HFFc6 (cell line): ENCODE results near the gene HUNK. TPM values are rescaled to one million over a fixed set of nuclear protein-coding genes. Genes with fewer than 3 reads are reported as not detected.

Source experiments
- DNase-seq: peaks from one replicate; pipeline ENCODE4 v3.0.0-alpha.2; 2018
- H3K27ac Mint-ChIP-seq: 2 replicates; pipeline ENCODE4 v1.8.0; 2020; ENCODE audit warnings: mild to moderate bottlenecking, mixed read lengths
- H3K27me3 Mint-ChIP-seq: 2 replicates; pipeline ENCODE4 v1.8.0; 2021; ENCODE audit warnings: mild to moderate bottlenecking, moderate library complexity, mixed read lengths; ENCODE audit not compliant: insufficient read depth
- H3K36me3 Mint-ChIP-seq: 2 replicates; pipeline ENCODE4 v1.8.0; 2021; ENCODE audit warnings: low read depth, mixed read lengths
- H3K4me1 Mint-ChIP-seq: 2 replicates; pipeline ENCODE4 v1.8.0; 2020; ENCODE audit warnings: low read depth, mixed read lengths
- H3K4me3 Mint-ChIP-seq: 2 replicates; pipeline ENCODE4 v1.8.0; 2020; ENCODE audit warnings: mild to moderate bottlenecking, moderate library complexity, mixed read lengths
- H3K9me3 Mint-ChIP-seq: 2 replicates; pipeline ENCODE4 v1.8.0; 2020; ENCODE audit warnings: mild to moderate bottlenecking, mixed read lengths
- total RNA-seq, 6 experiments: library from RNA; stranded (reverse); fragmentation: NEBNext Ultra II Directional; extraction: Animal tissue kit (Norgen Biotek cat#: 25700); gene quantifications; 2 replicates in 1 of 6; 3 replicates in 5 of 6; pipeline ENCODE4 v1.2.3, GENCODE V29; 2021
- TF ChIP-seq, protein P1 (sequence below): fragments of 200-600 bp; sonication (generic); IDR thresholded peaks from 2 replicates; pipeline ENCODE4 v1.5.0; 2021; ENCODE audit warnings: antibody characterized with exemption, mild to moderate bottlenecking

HUNK gene
- total RNA-seq, 6 experiments from 2014 or later, result not detected

DNA sequence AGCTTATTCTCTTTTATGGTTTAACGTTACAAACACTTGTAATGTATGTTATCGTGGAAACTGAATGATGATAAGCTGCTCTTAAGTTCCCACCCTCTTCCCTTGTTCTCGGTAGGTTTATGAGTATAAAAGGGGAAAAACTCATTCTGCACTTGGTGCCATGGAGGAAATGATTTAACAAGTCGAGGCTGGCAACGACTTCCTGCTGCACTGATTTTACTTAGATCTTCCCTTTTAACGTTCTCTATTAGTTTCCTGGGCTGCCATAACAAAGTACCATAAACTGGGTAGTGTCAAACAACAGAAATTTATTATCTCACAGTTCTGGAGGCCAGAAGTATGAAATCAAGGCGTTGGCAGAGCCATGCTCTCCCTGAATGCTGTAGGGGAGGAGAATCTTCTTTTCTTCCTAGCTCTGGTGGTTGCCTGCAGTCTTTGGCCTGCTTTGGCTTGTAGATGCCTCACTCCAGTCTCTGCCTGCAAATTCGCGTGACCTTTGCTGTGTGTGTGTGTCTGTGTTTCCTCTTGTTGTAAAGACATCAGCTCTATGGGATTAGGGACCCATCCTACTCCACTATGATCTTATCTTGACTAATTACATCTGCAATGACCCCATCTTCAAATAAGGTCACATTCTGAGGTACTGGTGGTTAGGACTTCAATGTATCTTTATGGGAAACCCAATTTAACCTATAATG lies 26.3 kb downstream of the HUNK start:
- peaks cover 56% of the 10 kb centered on the region for H3K9me3 Mint-ChIP-seq
- H3K27ac Mint-ChIP-seq, result no peak overlapping the region
- no peaks in the 10 kb centered on the region for H3K4me1 Mint-ChIP-seq
- TF ChIP-seq, protein P1, sequence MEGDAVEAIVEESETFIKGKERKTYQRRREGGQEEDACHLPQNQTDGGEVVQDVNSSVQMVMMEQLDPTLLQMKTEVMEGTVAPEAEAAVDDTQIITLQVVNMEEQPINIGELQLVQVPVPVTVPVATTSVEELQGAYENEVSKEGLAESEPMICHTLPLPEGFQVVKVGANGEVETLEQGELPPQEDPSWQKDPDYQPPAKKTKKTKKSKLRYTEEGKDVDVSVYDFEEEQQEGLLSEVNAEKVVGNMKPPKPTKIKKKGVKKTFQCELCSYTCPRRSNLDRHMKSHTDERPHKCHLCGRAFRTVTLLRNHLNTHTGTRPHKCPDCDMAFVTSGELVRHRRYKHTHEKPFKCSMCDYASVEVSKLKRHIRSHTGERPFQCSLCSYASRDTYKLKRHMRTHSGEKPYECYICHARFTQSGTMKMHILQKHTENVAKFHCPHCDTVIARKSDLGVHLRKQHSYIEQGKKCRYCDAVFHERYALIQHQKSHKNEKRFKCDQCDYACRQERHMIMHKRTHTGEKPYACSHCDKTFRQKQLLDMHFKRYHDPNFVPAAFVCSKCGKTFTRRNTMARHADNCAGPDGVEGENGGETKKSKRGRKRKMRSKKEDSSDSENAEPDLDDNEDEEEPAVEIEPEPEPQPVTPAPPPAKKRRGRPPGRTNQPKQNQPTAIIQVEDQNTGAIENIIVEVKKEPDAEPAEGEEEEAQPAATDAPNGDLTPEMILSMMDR, result no peak
- DNase-seq, result no peak
- H3K27me3 Mint-ChIP-seq, result no peaks in the 10 kb centered on the region; the same call in 1 of the 2 replicates
- no peak overlapping the region for H3K4me3 Mint-ChIP-seq
- H3K36me3 Mint-ChIP-seq, result no peaks in the 10 kb centered on the region

DNA sequence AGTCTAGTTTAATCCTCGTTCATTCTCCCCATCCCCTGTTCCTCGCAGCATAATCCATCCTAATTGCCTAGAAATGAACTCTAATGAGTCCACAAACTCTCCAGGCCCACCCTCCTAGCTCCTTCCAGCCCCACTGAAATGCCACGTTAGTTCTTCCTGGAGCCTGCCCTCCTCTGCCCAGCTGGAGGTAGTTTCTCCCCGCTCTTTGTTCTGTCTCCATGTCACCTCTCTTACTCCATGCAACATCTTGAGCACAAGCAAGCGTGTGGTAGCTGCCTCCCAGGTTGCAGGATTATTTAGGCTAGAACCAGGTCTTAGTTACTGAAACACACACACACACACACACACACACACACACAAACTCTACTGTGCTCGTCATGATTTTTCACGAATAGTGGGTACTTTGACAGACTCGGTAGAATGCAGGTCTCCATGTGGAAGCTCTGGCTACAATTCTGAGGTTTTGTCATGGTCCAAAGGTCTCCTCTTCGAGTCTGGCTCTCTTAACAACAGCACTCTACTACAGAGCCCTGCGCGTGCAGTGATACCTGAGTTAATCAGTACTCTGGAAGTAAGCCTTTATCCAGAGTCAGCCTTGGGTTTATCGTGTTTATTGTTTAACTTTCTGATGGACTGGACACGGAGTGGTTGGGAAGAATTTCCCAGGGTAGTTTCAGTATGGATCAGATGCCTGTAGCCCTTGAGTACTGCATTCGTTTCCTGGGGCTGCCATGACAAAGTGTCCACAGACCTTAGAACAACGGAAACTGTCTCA lies 27.5 kb downstream of the HUNK start:
- TF ChIP-seq, protein P1, result no peak
- Mint-ChIP-seq H3K27ac (no peak overlapping the region), H3K4me1 (no peaks in the 10 kb centered on the region), H3K36me3 (no peaks in the 10 kb centered on the region), H3K27me3 (peaks cover 3% of the 10 kb centered on the region), H3K4me3 (no peak overlapping the region), H3K9me3 (peaks cover 60% of the 10 kb centered on the region)
- no peak for DNase-seq

DNA sequence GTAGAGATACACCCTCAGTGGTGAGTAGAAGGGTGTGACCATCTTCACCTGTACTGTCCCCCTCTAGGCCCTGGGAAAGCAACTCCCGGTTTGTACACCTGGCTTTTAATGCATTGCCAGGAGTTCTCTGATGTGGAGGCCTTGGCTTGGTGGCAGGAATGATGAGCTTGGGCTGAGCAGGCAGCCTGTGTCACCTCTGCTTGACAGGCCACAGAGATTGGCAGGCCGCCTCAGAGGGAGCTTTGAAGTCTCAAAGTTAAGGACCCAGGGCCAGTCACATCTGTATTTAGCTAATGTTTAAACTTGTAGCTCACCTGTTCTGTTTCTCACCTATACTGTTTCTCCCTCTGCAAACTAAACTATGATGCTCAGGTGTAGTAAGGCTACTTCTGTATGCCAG lies 28.5 kb downstream of the HUNK start:
- TF ChIP-seq, protein P1, result no peak
- Mint-ChIP-seq H3K9me3 (peaks cover 61% of the 10 kb centered on the region), H3K27ac (no peak overlapping the region), H3K27me3 (peaks cover 3% of the 10 kb centered on the region), H3K4me1 (no peaks in the 10 kb centered on the region), H3K4me3 (no peak overlapping the region), H3K36me3 (no peaks in the 10 kb centered on the region)
- no peak for DNase-seq

DNA sequence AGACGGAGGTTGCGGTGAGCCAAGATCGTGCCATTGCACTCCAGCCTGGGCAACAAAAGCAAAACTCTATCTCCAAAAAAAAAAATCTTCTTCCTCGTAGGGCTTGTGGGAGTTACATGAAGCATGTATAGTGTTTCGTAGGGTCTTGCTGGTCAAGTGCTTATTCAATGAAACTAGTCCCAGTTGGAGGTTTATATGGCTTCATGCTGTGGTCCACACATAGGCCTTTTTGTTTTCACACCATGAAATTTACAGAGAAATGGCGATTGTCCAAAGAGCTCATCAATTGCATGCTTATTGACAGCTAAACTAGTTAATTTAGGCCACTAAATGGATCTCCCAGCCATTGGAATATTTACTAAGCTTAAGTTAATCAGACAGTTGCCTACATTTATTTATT lies 29.6 kb downstream of the HUNK start:
- H3K4me1 Mint-ChIP-seq, result peaks cover 3% of the 10 kb centered on the region; the same call in 1 of the 2 replicates
- no peak overlapping the region for H3K4me3 Mint-ChIP-seq
- peaks cover 5% of the 10 kb centered on the region for H3K27me3 Mint-ChIP-seq
- DNase-seq, result no peak
- peaks cover 59% of the 10 kb centered on the region for H3K9me3 Mint-ChIP-seq
- no peak overlapping the region for H3K27ac Mint-ChIP-seq
- TF ChIP-seq, protein P1, result no peak
- no peaks in the 10 kb centered on the region for H3K36me3 Mint-ChIP-seq

DNA sequence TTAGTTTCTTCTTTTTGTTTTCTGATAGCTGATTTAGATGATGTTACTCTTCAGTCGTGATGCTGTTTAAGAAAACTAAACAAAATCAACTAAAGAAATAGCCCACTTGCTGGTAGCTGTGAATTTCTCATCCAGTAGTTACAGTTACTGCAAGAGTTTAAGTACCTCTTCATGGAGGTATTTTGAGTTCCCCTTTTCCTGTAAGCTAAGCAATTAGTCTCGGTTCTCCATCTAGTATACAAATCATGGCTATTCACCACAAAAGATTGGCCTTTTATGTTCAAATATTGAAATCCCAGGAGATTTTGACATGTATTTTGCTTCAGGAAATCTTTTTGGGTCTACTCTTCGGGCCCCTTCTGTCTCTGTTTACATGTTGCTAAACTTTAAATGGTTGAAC lies 31.1 kb downstream of the HUNK start:
- H3K36me3 Mint-ChIP-seq, result no peaks in the 10 kb centered on the region
- peaks cover 5% of the 10 kb centered on the region for H3K27me3 Mint-ChIP-seq
- TF ChIP-seq, protein P1, result no peak
- H3K9me3 Mint-ChIP-seq, result peaks cover 56% of the 10 kb centered on the region
- H3K4me1 Mint-ChIP-seq, result peaks cover 15% of the 10 kb centered on the region
- no peak overlapping the region for H3K4me3 Mint-ChIP-seq
- H3K27ac Mint-ChIP-seq, result no peak overlapping the region
- DNase-seq, result no peak
